HepG2 (cell line): Measurements from ENCODE around the gene DUT. TPM values are rescaled to one million over a fixed set of nuclear protein-coding genes. Genes with fewer than 3 reads are reported as not detected.
A peak's percentile ranks its signal among the peaks of the same experiment; 100 is the strongest.

ENCODE experiments used
- ATAC-seq: fragments of 200-7000 bp; cut with Tn5 transposase; 3 replicates; pipeline ENCODE4 v1.9.1; 2020; ENCODE audit warnings: mild to moderate bottlenecking, moderate library complexity
- BruUV-seq: library from RNA; stranded (reverse); fragments of 400-500 nt; replicated peaks from 2 replicates; lab custom pipeline; 2021; lab: Mats Ljungman, UMichigan
- CTCF ChIA-PET: fragments of 300-600 bp; formaldehyde crosslinking; extraction: SDS; loops from one replicate; lab custom pipeline; 2021; ENCODE audit warnings: low total read pairs, inconsistent platforms, low intra/inter-chr PET ratio; lab: Yijun Ruan, JAX
- POLR2A ChIA-PET: fragments of 350-600 bp; sonication (Branson Sonifier 250); formaldehyde crosslinking; loops from one replicate; lab custom pipeline; 2020; ENCODE audit warnings: antibody characterized with exemption, inconsistent platforms; lab: Yijun Ruan, JAX
- DNase-seq: peaks from one replicate; pipeline ENCODE4 v3.0.0-alpha.2; 2015; ENCODE audit warnings: low spot score
- FAIRE-seq: peaks from 3 replicates; lab custom pipeline; 2011; peaks lifted over from hg19 to GRCh38; lab: Jason Lieb, UNC
- H2AFZ ChIP-seq: one replicate; pipeline ENCODE4 v1.6.1; 2011; ENCODE audit warnings: low read length, inconsistent platforms
- H3K27ac ChIP-seq: fragments of 300-600 bp; 3 replicates; pipeline ENCODE4 v1.8.0; 2011; ENCODE audit warnings: mixed run types, mild to moderate bottlenecking, mixed read lengths, low read length, inconsistent platforms; ENCODE audit not compliant: insufficient read depth; ENCODE audit errors: extremely low read length
- H3K27me3 ChIP-seq, 2 experiments: fragments of 200-600 bp in 1 of 2; 2 replicates in 1 of 2; 3 replicates in 1 of 2; pipeline versions ENCODE4 v1.6.0 to v1.8.0; 2011; ENCODE audit warnings: low read length in 2 of 2, mild to moderate bottlenecking in 2 of 2, moderate library complexity in 2 of 2, inconsistent platforms in 1 of 2; ENCODE audit not compliant: insufficient read depth in 2 of 2, control insufficient read depth in 1 of 2
- H3K36me3 ChIP-seq, 2 experiments: fragments of 200-600 bp in 1 of 2; replicated peaks in 1 of 2; 2 replicates in 1 of 2; 3 replicates in 1 of 2; pipeline versions ENCODE4 v1.5.1 to v1.8.0; 2011; ENCODE audit warnings: low read length in 2 of 2, inconsistent platforms in 1 of 2; ENCODE audit not compliant: insufficient read depth in 2 of 2, control insufficient read depth in 1 of 2
- H3K4me1 ChIP-seq: 2 replicates; pipeline ENCODE4 v1.5.1; 2012; ENCODE audit warnings: low read length, inconsistent platforms; ENCODE audit not compliant: insufficient read depth
- H3K4me2 ChIP-seq: 2 replicates; pipeline ENCODE4 v1.6.0; 2011; ENCODE audit warnings: low read depth, low read length, inconsistent platforms
- H3K4me3 ChIP-seq, 3 experiments: fragments of 200-600 bp in 1 of 3; sonication (generic), shearing (Covaris generic) in 1 of 3; replicated peaks in 1 of 3; 2 replicates each; pipeline ENCODE4 v1.5.1; 2011 to 2016; ENCODE audit warnings: low read length in 3 of 3, inconsistent platforms in 2 of 3, low read depth in 2 of 3, mild to moderate bottlenecking in 2 of 3, control low read depth in 1 of 3, mixed read lengths in 1 of 3; ENCODE audit not compliant: insufficient read depth in 1 of 3
- H3K79me2 ChIP-seq: one replicate; pipeline ENCODE4 v1.6.1; 2011; ENCODE audit warnings: low read length, inconsistent platforms; ENCODE audit not compliant: insufficient read depth
- H3K9ac ChIP-seq: 2 replicates; pipeline ENCODE4 v1.6.0; 2011; ENCODE audit warnings: mild to moderate bottlenecking, low read depth, low read length, inconsistent platforms; ENCODE audit not compliant: insufficient read depth
- H3K9me3 ChIP-seq: 2 replicates; pipeline ENCODE4 v1.5.1; 2012; ENCODE audit warnings: mild to moderate bottlenecking, low read length
- H4K20me1 ChIP-seq: 2 replicates; pipeline ENCODE4 v1.6.0; 2011; ENCODE audit warnings: inconsistent platforms, mild to moderate bottlenecking, low read length, moderate library complexity; ENCODE audit not compliant: insufficient read depth
- CC2D1A ChIP-seq: sonication (generic); formaldehyde crosslinking; IDR thresholded peaks from 2 replicates; pipeline ENCODE4 v1.8.1; 2023; ENCODE audit warnings: mild to moderate bottlenecking, missing genetic modification reagents
- FOXK2 ChIP-seq: fragments of 450-650 bp; IDR thresholded peaks from 2 replicates; pipeline ENCODE4 v1.6.1; 2016
- HHEX ChIP-seq: IDR thresholded peaks from 2 replicates; pipeline ENCODE4 v1.6.1; 2016; ENCODE audit warnings: control low read depth
- KMT2B ChIP-seq: IDR thresholded peaks from 2 replicates; pipeline ENCODE4 v1.6.1; 2016; ENCODE audit warnings: missing genetic modification reagents, missing compliant biosample characterization
- MAX ChIP-seq: IDR thresholded peaks from 2 replicates; pipeline ENCODE4 v1.6.1; 2012; ENCODE audit warnings: inconsistent platforms
- POLR2A ChIP-seq, 2 experiments: IDR thresholded peaks; 2 replicates each; pipeline ENCODE4 v1.6.1; 2011; ENCODE audit warnings: low read depth in 2 of 2, low read length in 2 of 2, mild to moderate bottlenecking in 1 of 2, moderate library complexity in 1 of 2; ENCODE audit not compliant: insufficient read depth in 1 of 2
- SIN3A ChIP-seq: IDR thresholded peaks from 2 replicates; pipeline ENCODE4 v1.6.1; 2011; ENCODE audit warnings: low read depth, mild to moderate bottlenecking, control low read depth, low read length, borderline replicate concordance
- TBP ChIP-seq: sonication (generic); formaldehyde crosslinking; IDR thresholded peaks from 2 replicates; pipeline ENCODE4 v1.5.0; 2020; ENCODE audit warnings: missing genetic modification reagents
- TMF1 ChIP-seq: sonication (generic); formaldehyde crosslinking; IDR thresholded peaks from 2 replicates; pipeline ENCODE4 v1.8.1; 2022; ENCODE audit warnings: low read depth, missing genetic modification reagents
- ZHX2 ChIP-seq, 2 experiments: sonication (generic) in 1 of 2; formaldehyde crosslinking in 1 of 2; IDR thresholded peaks; 2 replicates each; pipeline versions ENCODE4 v1.6.1 to v1.9.0; 2014 to 2022; ENCODE audit warnings: antibody characterized with exemption in 1 of 2, borderline replicate concordance in 1 of 2, inconsistent platforms in 1 of 2, low read depth in 1 of 2, missing genetic modification reagents in 1 of 2
- ZNF331 ChIP-seq: sonication (generic); formaldehyde crosslinking; IDR thresholded peaks from 2 replicates; pipeline ENCODE4 v1.4.0; 2020; ENCODE audit warnings: missing genetic modification reagents
- ZNF629 ChIP-seq: sonication (generic); formaldehyde crosslinking; conservative IDR thresholded peaks from 2 replicates; pipeline ENCODE4 v1.5.0; 2020; ENCODE audit warnings: missing genetic modification reagents
- ZNF704 ChIP-seq: sonication (generic); formaldehyde crosslinking; IDR thresholded peaks from 2 replicates; pipeline ENCODE4 v1.8.1; 2023; ENCODE audit warnings: mild to moderate bottlenecking, inconsistent platforms, moderate library complexity, missing genetic modification reagents, borderline replicate concordance
- ZZZ3 ChIP-seq: sonication (generic); formaldehyde crosslinking; IDR thresholded peaks from 2 replicates; pipeline ENCODE4 v1.4.0; 2020; ENCODE audit warnings: missing genetic modification reagents, mild to moderate bottlenecking, borderline replicate concordance
- WGBS: methylation state at CpG from one replicate; pipeline ENCODE4 v1.1.6; 2017; ENCODE audit warnings: low lambda C conversion rate; 5-methylcytosine and 5-hydroxymethylcytosine counted together
- in situ Hi-C: cut with HindIII; loops from 2 replicates; pipeline ENCODE4 v1.10.0; 2017; ENCODE audit warnings: low pct_unique_long_range_greater_than_20kb; ENCODE audit not compliant: extremely low pct_ligation_motif_present
- intact Hi-C: fragments of 100-400 bp; cut with micrococcal nuclease; formaldehyde crosslinking; loops from one replicate; pipeline ENCODE4 v1.10.0; 2022; ENCODE audit not compliant: unreplicated experiment
- polyA plus RNA-seq, 8 experiments: library from polyadenylated mRNA; depleted of rRNA in 3 of 8; stranded (reverse) in 7 of 8; unstranded in 1 of 8; fragments of >200 nt; fragmentation: Illumina TruSeq in 4 of 8; extraction: Trizol in 4 of 8; gene quantifications; 2 replicates each; pipeline versions ENCODE4 v1.2.1 to v1.2.3, GENCODE V29; 2011 to 2016; ENCODE audit warnings: low read depth in 4 of 8, missing spikeins in 1 of 8, mixed read lengths in 1 of 8; ENCODE audit not compliant: insufficient read depth in 1 of 8
- total RNA-seq, 5 experiments: library from RNA; depleted of rRNA; stranded (reverse); fragments of >200 nt; fragmentation: Illumina TruSeq; extraction: Trizol; gene quantifications; 2 replicates each; pipeline ENCODE4 v1.2.3, GENCODE V29; 2016; ENCODE audit warnings: low read depth in 1 of 5

Gene DUT
- total and polyA plus RNA-seq, 2 of the 13 experiments (the other 11 are each of a cell fraction or from before 2014, with no cell fraction given), result 36.7 to 131 TPM

- TF ChIP-seq ZHX2 (IDR thresholded peaks at IDR 0.05; ENCODE audit: low read depth) (no peak), ZHX2 (CRISPR knock-in tag; IDR thresholded peaks at IDR 0.05; ENCODE audit: borderline replicate concordance) (no peak), POLR2A (IDR thresholded peaks at IDR 0.05; ENCODE audit: insufficient read depth in 1 of 2, low read depth in 2 of 2, low read length in 2 of 2) (no peak), HHEX (no peak)
- TF ChIP-seq, all 625 proteins: peak for 0
Measured at GRCh38 chr15:48330105-48330785, 984 bp upstream of the DUT start (continued).

GRCh38 chr15:48331796-48332641, 790 bp downstream of the DUT start:
- POLR2A ChIA-PET, result interaction anchor here (0.8 kb wide), 1 partner anchor 23 kb away, joined by 3 read pairs; no protein-coding TSS in a partner anchor
- Histone ChIP-seq H3K9ac (peak overlapping the region; percentile 70), H3K27ac (peak overlapping the region; percentile 71), H3K9me3 (no peaks in the 10 kb centered on the region), H3K4me3 (peak overlapping the region; percentile 77 to 86 (median 78)), H3K36me3 (peaks cover 0 to 16% of the 10 kb centered on the region in 2 experiments; a peak in 3 of 5 replicates), H3K4me2 (peak overlapping the region; percentile 78), H4K20me1 (no peaks in the 10 kb centered on the region), H2AFZ (no peak overlapping the region), H3K79me2 (peaks cover 5% of the 10 kb centered on the region), H3K4me1 (peaks cover 38% of the 10 kb centered on the region), H3K27me3 (no peaks in the 10 kb centered on the region; a peak in 1 of 5 replicates)
- DNase-seq, result peak; percentile 21
- intact Hi-C loops, result loop anchor here (2.0 kb wide), 2 partner anchors 23 to 905 kb away; no protein-coding TSS in a partner anchor
- BruUV-seq, result no TSS peak
- under 1% methylated on average over 10 of the region's 64 CpGs for WGBS
- ATAC-seq, result peak; percentile 65
- CTCF ChIA-PET, result no interaction called here
- in situ Hi-C loops, result no loop called here
- FAIRE-seq, result no peak
- no peak for TF ChIP-seq ZNF704
- TF ChIP-seq TBP (CRISPR knock-in tag), result no peak
- peak; percentile 28; the same call in 1 of the 2 replicates for TF ChIP-seq KMT2B
- 0 out of 2 replicates have a peak, but pooled peaks have one; percentile 49 for TF ChIP-seq TMF1 (CRISPR knock-in tag)
- peak; percentile 39; the same call in 1 of the 2 replicates for TF ChIP-seq MAX
- peak; percentile 77; the same call in 1 of the 2 replicates for TF ChIP-seq SIN3A
- peak; percentile 84 for TF ChIP-seq FOXK2
- no peak for TF ChIP-seq ZNF629
- TF ChIP-seq CC2D1A, result no peak
- TF ChIP-seq ZNF331 (CRISPR knock-in tag), result 0 out of 2 replicates have a peak, but pooled peaks have one; percentile 17
- no peak for TF ChIP-seq ZZZ3 (CRISPR knock-in tag)
